ENCODE results near the gene RAMP2. TPM values are rescaled to one million over a fixed set of nuclear protein-coding genes. Genes with fewer than 3 reads are reported as not detected.

The RAMP2 gene
- total RNA-seq, 1 experiment from 2014 or later: 10.9 TPM

- TF ChIP-seq RORB (CRISPR knock-in tag; IDR thresholded peaks at IDR 0.05): no peak
- TF ChIP-seq, protein P1, sequence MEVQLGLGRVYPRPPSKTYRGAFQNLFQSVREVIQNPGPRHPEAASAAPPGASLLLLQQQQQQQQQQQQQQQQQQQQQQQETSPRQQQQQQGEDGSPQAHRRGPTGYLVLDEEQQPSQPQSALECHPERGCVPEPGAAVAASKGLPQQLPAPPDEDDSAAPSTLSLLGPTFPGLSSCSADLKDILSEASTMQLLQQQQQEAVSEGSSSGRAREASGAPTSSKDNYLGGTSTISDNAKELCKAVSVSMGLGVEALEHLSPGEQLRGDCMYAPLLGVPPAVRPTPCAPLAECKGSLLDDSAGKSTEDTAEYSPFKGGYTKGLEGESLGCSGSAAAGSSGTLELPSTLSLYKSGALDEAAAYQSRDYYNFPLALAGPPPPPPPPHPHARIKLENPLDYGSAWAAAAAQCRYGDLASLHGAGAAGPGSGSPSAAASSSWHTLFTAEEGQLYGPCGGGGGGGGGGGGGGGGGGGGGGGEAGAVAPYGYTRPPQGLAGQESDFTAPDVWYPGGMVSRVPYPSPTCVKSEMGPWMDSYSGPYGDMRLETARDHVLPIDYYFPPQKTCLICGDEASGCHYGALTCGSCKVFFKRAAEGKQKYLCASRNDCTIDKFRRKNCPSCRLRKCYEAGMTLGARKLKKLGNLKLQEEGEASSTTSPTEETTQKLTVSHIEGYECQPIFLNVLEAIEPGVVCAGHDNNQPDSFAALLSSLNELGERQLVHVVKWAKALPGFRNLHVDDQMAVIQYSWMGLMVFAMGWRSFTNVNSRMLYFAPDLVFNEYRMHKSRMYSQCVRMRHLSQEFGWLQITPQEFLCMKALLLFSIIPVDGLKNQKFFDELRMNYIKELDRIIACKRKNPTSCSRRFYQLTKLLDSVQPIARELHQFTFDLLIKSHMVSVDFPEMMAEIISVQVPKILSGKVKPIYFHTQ (CRISPR knock-in tag; IDR thresholded peaks at IDR 0.05): no peak
- no peak for TF ChIP-seq ZNF425 (CRISPR knock-in tag; conservative IDR thresholded peaks at IDR 0.05)
- no peak for TF ChIP-seq NFATC4 (CRISPR knock-in tag; IDR thresholded peaks at IDR 0.05)
- TF ChIP-seq FOXJ3 (CRISPR knock-in tag; IDR thresholded peaks at IDR 0.05; ENCODE audit: borderline replicate concordance): no peak
- no peak; the same call in 1 of the 2 replicates for TF ChIP-seq ZNF138 (CRISPR knock-in tag; conservative IDR thresholded peaks at IDR 0.05)
- 0 out of 2 replicates have a peak, but pooled peaks have one; percentile 53 for TF ChIP-seq ZNF317 (CRISPR knock-in tag; IDR thresholded peaks at IDR 0.05; ENCODE audit: borderline replicate concordance, low read depth)
- TF ChIP-seq, protein P2, sequence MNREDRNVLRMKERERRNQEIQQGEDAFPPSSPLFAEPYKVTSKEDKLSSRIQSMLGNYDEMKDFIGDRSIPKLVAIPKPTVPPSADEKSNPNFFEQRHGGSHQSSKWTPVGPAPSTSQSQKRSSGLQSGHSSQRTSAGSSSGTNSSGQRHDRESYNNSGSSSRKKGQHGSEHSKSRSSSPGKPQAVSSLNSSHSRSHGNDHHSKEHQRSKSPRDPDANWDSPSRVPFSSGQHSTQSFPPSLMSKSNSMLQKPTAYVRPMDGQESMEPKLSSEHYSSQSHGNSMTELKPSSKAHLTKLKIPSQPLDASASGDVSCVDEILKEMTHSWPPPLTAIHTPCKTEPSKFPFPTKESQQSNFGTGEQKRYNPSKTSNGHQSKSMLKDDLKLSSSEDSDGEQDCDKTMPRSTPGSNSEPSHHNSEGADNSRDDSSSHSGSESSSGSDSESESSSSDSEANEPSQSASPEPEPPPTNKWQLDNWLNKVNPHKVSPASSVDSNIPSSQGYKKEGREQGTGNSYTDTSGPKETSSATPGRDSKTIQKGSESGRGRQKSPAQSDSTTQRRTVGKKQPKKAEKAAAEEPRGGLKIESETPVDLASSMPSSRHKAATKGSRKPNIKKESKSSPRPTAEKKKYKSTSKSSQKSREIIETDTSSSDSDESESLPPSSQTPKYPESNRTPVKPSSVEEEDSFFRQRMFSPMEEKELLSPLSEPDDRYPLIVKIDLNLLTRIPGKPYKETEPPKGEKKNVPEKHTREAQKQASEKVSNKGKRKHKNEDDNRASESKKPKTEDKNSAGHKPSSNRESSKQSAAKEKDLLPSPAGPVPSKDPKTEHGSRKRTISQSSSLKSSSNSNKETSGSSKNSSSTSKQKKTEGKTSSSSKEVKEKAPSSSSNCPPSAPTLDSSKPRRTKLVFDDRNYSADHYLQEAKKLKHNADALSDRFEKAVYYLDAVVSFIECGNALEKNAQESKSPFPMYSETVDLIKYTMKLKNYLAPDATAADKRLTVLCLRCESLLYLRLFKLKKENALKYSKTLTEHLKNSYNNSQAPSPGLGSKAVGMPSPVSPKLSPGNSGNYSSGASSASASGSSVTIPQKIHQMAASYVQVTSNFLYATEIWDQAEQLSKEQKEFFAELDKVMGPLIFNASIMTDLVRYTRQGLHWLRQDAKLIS (CRISPR knock-in tag; IDR thresholded peaks at IDR 0.05; ENCODE audit: borderline replicate concordance): peak; percentile 40; the same call in 1 of the 2 replicates
- TF ChIP-seq, protein P3, sequence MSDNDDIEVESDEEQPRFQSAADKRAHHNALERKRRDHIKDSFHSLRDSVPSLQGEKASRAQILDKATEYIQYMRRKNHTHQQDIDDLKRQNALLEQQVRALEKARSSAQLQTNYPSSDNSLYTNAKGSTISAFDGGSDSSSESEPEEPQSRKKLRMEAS (CRISPR knock-in tag; IDR thresholded peaks at IDR 0.05): peak; percentile 99
- TF ChIP-seq TEAD4 (CRISPR knock-in tag; IDR thresholded peaks at IDR 0.05): no peak
- TF ChIP-seq SMAD3 (CRISPR knock-in tag; IDR thresholded peaks at IDR 0.05; ENCODE audit: borderline replicate concordance): peak; percentile 92
- no peak for TF ChIP-seq TCF7 (CRISPR knock-in tag; IDR thresholded peaks at IDR 0.05; ENCODE audit: low read depth)
- TF ChIP-seq ZNF423 (CRISPR knock-in tag; IDR thresholded peaks at IDR 0.05): no peak
- TF ChIP-seq ZBTB43 (CRISPR knock-in tag; IDR thresholded peaks at IDR 0.05): peak; percentile 92; the same call in 1 of the 2 replicates
- TF ChIP-seq, protein P4, sequence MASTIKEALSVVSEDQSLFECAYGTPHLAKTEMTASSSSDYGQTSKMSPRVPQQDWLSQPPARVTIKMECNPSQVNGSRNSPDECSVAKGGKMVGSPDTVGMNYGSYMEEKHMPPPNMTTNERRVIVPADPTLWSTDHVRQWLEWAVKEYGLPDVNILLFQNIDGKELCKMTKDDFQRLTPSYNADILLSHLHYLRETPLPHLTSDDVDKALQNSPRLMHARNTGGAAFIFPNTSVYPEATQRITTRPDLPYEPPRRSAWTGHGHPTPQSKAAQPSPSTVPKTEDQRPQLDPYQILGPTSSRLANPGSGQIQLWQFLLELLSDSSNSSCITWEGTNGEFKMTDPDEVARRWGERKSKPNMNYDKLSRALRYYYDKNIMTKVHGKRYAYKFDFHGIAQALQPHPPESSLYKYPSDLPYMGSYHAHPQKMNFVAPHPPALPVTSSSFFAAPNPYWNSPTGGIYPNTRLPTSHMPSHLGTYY (CRISPR knock-in tag; IDR thresholded peaks at IDR 0.05): no peak
- TF ChIP-seq CBFB (CRISPR knock-in tag; IDR thresholded peaks at IDR 0.05; ENCODE audit: low read depth): 0 out of 2 replicates have a peak, but pooled peaks have one; percentile 37
- TF ChIP-seq MYBL2 (CRISPR knock-in tag; IDR thresholded peaks at IDR 0.05): peak; percentile 89
- no peak for TF ChIP-seq KAT7 (CRISPR knock-in tag; IDR thresholded peaks at IDR 0.05; ENCODE audit: borderline replicate concordance)
- no peak for TF ChIP-seq ZSCAN18 (CRISPR knock-in tag; IDR thresholded peaks at IDR 0.05)
- no peak for TF ChIP-seq ATF3 (CRISPR knock-in tag; conservative IDR thresholded peaks at IDR 0.05)
- no peak for TF ChIP-seq ATF1 (CRISPR knock-in tag; IDR thresholded peaks at IDR 0.05)
- TF ChIP-seq SOX15 (CRISPR knock-in tag; IDR thresholded peaks at IDR 0.05): no peak
- TF ChIP-seq ZMAT4 (CRISPR knock-in tag; IDR thresholded peaks at IDR 0.05): no peak
Measured at GRCh38 chr17:42744806-42745617, 16.0 kb upstream of the RAMP2 start, which contains the start of gene EZH1 (continued).
